Cardiac muscle cell (in vitro differentiated cells and primary cell): ENCODE measurements around the gene CEP170B. TPM values are rescaled to one million over a fixed set of nuclear protein-coding genes. Genes with fewer than 3 reads are reported as not detected.

Experiments used
- DNase-seq, 2 donors: peaks; one replicate each; pipeline versions ENCODE4 v3.0.0 to v3.0.0-alpha.2; 2010 to 2017; ENCODE audit warnings: low read depth in 1 of 2, low spot score in 1 of 2
- H3K27ac ChIP-seq: fragments of 200-600 bp; sonication (generic); 2 replicates; pipeline ENCODE4 v1.5.1; 2016
- H3K27me3 ChIP-seq: fragments of 200-600 bp; sonication (generic); 2 replicates; pipeline ENCODE4 v1.6.0; 2016; ENCODE audit warnings: control low read depth
- H3K36me3 ChIP-seq: fragments of 200-600 bp; sonication (generic); 2 replicates; pipeline ENCODE4 v1.5.1; 2016; ENCODE audit warnings: control low read depth
- H3K4me1 ChIP-seq: fragments of 200-600 bp; sonication (generic); 2 replicates; pipeline ENCODE4 v1.8.1; 2017; ENCODE audit warnings: low read depth, mild to moderate bottlenecking, mixed run types
- H3K4me3 ChIP-seq: fragments of 200-600 bp; sonication (generic); 2 replicates; pipeline ENCODE4 v1.5.1; 2016; ENCODE audit warnings: mild to moderate bottlenecking
- H3K9me3 ChIP-seq: fragments of 200-600 bp; sonication (generic); 2 replicates; pipeline ENCODE4 v1.5.1; 2017; ENCODE audit warnings: low read depth, mild to moderate bottlenecking, control low read depth
- CTCF ChIP-seq: IDR thresholded peaks from 2 replicates; pipeline ENCODE4 v1.5.1; 2012; ENCODE audit warnings: low read depth, mild to moderate bottlenecking, low read length
- polyA plus RNA-seq: library from polyadenylated mRNA; unstranded; fragments of >200 nt; fragmentation: Nextera tagmentation; extraction: Ambion mirVana; gene quantifications from 2 replicates; pipeline ENCODE4 v1.2.1, GENCODE V29; 2016
- total RNA-seq: library from RNA; depleted of rRNA; stranded (reverse); fragments of >200 nt; gene quantifications from 2 replicates; pipeline ENCODE4 v1.2.3, GENCODE V29; 2016

Gene CEP170B
- 26.5 and 39.5 TPM in 2 replicates for total RNA-seq
- polyA plus RNA-seq: 8.3 and 8.8 TPM in 2 replicates

- no peaks in the 10 kb centered on the region for H3K4me1 ChIP-seq
- H3K9me3 ChIP-seq: no peaks in the 10 kb centered on the region
- H3K27me3 ChIP-seq: peaks cover 18% of the 10 kb centered on the region
- H3K27ac ChIP-seq: no peak within 1 kb of the TSS
- H3K36me3 ChIP-seq: no peaks in the 10 kb centered on the region
- peak; percentile 48 to 63 for DNase-seq
- peak within 1 kb of the TSS; percentile 73 for H3K4me3 ChIP-seq
- no peak for TF ChIP-seq CTCF
These were observed at the start of gene CEP170B for GRCh38 chr14:104865081-104865630. TSS of gene CEP170B (plus strand) at chr14:104865268. CDS start at chr14:104868451, 3,183 bp downstream.

- H3K36me3 ChIP-seq: no peaks in the 10 kb centered on the region
- TF ChIP-seq CTCF: no peak
- DNase-seq: no peak
- peak overlapping the region; percentile 77 for H3K4me3 ChIP-seq
- H3K27me3 ChIP-seq: no peaks in the 10 kb centered on the region
- H3K9me3 ChIP-seq: no peaks in the 10 kb centered on the region
- peak overlapping the region; percentile 90 for H3K27ac ChIP-seq
- peaks cover 8% of the 10 kb centered on the region for H3K4me1 ChIP-seq
These were observed 48.5 kb upstream of the CEP170B start for GRCh38 chr14:104816616-104816884.

GRCh38 chr14:104817930-104818713, 46.9 kb upstream of the CEP170B start:
- H3K9me3 ChIP-seq: no peaks in the 10 kb centered on the region
- H3K27ac ChIP-seq: no peak overlapping the region
- H3K36me3 ChIP-seq: no peaks in the 10 kb centered on the region
- DNase-seq: no peak
- TF ChIP-seq CTCF: no peak
- H3K4me1 ChIP-seq: peaks cover 8% of the 10 kb centered on the region
- H3K27me3 ChIP-seq: no peaks in the 10 kb centered on the region
- no peak overlapping the region for H3K4me3 ChIP-seq

GRCh38 chr14:104818714-104819161, 46.3 kb upstream of the CEP170B start:
- TF ChIP-seq CTCF: no peak
- peaks cover 8% of the 10 kb centered on the region for H3K4me1 ChIP-seq
- no peak overlapping the region for H3K27ac ChIP-seq
- no peak for DNase-seq
- H3K36me3 ChIP-seq: no peaks in the 10 kb centered on the region
- no peaks in the 10 kb centered on the region for H3K9me3 ChIP-seq
- H3K4me3 ChIP-seq: no peak overlapping the region
- H3K27me3 ChIP-seq: no peaks in the 10 kb centered on the region

GRCh38 chr14:104819361-104819781, 45.7 kb upstream of the CEP170B start:
- H3K36me3 ChIP-seq: no peaks in the 10 kb centered on the region
- peaks cover 8% of the 10 kb centered on the region for H3K4me1 ChIP-seq
- H3K9me3 ChIP-seq: no peaks in the 10 kb centered on the region
- H3K27ac ChIP-seq: no peak overlapping the region
- no peak overlapping the region for H3K4me3 ChIP-seq
- no peak for DNase-seq
- no peaks in the 10 kb centered on the region for H3K27me3 ChIP-seq
- no peak for TF ChIP-seq CTCF
